Occipital lobe (tissue), 2 donors: ENCODE data around the gene ZFP14. TPM values are rescaled to one million over a fixed set of nuclear protein-coding genes. Genes with fewer than 3 reads are reported as not detected.

Experiments
- DNase-seq: peaks from one replicate; lab custom pipeline; 2025; lab: John Stamatoyannopoulos, UW
- total RNA-seq: library from RNA; depleted of rRNA; stranded (reverse); fragments of >200 nt; gene quantifications from one replicate; pipeline ENCODE4 v1.2.3, GENCODE V29; 2014

ZFP14 gene
- 61.1 TPM for total RNA-seq

- DNase-seq: peak; percentile 93
Measured at GRCh38 chr19:36378625-36379509, at the start of gene ZFP14. Gene ZFP14, minus strand, starts transcription at chr19:36379201. Its CDS starts 11,309 bp downstream, at chr19:36367892.

GRCh38 chr19:36423925-36424324 is 44.9 kb upstream of the ZFP14 start:
- no peak for DNase-seq

DNA sequence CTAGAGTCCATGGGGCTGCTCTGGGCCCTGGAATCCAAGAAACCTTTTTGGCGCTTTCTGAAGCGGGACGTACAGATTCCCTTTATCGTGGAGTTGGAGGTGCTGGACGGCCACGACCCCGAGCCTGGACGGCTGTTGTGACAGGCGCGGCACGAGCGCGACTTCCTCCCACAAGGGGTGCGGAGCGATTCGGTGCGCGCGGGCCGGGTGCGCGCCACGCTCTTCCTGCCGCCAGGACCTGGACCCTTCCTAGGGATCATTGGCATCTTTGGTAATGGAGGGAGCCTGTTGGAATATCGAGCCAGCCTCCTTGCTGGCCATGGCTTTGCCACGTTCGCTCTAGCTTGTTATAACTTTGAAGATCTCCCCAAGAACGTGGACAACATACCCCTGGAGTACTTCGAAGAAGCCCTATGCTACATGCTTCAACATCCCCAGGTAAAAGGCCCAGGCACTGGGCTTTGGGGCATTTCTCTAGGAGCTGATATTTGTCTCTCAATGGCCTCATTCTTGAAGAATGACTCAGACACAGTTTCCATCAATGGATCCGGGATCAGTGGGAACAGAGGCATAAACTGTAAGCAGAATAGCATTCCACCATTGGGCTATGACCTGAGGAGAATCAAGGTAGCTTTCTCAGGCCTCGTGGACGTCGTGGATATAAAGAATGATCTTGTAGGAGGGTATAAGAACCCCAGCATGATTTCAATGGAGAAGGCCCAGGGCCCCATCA is 42.9 kb upstream of the ZFP14 start:
- no peak for DNase-seq

DNA sequence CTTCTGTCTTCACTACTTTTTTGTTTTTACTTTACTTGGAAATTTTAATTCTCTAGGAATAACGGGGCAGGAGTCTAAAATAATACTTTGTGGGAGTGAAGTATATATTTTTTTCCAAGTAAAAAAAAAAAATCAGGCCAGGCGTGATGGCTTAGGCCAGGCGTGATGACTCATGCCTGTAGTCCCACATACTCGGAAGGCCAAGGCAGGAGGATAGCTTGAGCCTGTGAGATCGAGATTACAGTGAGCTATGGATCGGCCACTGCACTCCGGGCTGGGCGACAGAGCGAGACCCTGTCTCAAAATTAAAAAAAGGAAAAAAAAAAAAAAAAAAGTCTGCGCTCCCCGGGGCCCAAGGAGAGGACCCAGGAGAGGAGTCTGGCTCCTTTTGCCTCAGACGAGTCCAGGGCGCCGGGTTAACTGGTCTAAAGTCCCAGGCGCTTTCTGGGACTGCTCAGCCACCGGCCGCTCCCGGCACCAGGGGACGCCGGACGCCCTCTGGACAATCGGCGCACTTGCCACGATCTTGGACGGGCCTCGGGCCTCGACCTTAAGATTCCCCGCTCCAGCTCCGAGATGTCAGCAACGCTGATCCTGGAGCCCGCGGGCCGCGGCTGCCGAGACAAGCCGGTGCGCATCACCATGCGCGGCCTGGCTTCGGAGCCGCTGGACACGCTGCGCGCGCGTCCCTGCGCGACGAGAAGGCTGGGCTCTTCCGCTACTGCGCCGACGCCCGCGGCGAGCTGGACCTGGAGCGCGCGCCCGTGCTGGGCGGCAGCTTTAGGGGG is 42.2 kb upstream of the ZFP14 start:
- peak; percentile 6 for DNase-seq

GRCh38 chr19:36418287-36419001 is 39.4 kb upstream of the ZFP14 start, which contains the start of gene ZFP82:
Gene ZFP82, minus strand, starts transcription at chr19:36418644. Its CDS starts 8,855 bp downstream, at chr19:36409789.
- peak; percentile 72 for DNase-seq

GRCh38 chr19:36417752-36418286 is 38.8 kb upstream of the ZFP14 start:
- DNase-seq: no peak

- DNase-seq: no peak
Measured at GRCh38 chr19:36409841-36410240, 30.8 kb upstream of the ZFP14 start.

- no peak for DNase-seq
Measured at GRCh38 chr19:36408101-36408500, 29.1 kb upstream of the ZFP14 start.

DNA sequence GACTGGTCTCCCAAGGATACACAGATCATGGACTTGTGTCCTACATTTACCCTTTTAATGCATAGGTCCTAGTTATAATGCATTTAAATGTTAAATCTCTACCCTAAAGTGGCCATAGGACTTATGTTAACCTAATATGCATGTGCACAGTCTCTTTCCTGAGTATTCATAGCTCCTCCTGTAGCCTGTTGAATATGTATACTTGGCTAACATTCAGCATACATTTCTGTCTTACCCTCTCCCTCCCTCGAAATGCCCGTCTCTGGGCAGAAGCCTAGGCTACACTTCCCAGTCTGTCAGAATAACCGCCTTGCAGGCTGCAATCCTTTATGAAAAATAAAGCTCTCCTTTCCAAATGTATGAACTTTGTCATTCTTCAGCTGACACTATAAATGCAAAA is 25.5 kb upstream of the ZFP14 start:
- no peak for DNase-seq

DNA sequence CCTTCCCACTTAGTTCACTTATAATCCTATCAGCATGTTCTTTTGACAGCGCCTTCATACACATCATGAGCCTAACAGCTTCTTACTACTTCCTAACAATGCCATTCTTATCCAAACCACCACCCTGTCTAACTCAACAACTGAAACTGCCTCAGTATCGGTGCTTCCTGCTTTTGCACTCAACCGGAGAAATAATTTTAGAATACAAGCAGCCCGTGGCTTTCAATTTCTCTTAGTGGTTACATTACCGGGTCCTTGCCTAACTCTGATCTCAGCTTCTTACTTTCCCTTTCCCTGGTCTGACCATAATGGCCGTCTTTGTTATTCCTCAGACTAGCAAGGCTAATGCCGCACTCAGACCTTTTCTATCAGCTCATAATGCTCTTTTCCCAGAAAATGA is 22.5 kb upstream of the ZFP14 start:
- DNase-seq: no peak

DNA sequence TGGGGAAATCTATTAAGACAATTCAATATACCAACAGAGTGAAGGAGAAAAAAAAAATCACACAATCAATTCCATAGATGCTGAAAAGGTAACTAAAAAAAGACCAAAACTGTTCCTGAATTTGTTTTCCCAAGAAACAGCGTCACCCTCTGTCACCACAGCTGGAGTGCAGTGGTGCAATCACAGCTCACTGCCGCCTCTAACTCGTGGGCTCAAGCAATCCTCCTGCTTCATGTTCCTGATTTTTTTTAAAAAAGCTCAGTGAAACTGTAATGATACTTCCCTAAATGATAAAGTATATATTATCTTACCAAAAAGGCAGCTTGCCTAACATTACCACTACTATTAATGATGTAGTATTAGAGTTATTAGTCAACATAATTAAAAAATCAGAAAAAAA is 19.6 kb upstream of the ZFP14 start:
- no peak for DNase-seq

DNA sequence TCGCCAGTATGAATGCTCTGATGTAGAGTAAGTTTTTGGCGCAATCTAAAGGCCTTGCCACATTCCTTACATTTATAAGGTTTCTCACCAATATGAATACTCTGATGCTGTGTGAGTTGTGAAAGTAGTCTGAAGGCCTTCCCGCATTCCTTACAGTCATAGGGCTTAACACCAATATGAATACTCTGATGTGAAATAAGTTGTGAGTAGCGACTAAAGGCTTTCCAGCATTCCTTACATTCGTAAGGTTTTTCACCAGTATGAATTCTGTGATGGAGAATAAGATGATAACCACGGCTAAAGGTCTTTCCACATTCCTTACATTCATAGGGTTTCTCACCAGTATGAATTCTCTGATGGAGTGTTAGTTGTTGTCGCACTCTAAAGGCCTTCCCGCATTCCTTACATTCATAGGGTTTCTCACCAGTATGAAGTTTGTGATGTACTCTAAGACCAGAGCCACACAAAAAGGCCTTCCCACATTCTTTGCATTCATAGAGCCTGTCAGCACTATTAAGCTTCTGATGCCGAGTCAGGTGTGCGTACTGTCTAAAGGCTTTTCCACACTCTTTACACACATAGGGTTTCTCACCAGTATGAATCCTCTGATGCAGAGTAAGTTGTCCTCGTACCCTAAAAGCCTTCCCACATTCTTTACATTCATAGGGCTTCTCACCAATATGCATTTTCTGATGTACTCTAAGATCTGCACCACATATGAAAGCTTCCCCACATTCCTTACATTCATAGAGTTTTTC is 14.1 kb upstream of the ZFP14 start:
- DNase-seq: no peak

DNA sequence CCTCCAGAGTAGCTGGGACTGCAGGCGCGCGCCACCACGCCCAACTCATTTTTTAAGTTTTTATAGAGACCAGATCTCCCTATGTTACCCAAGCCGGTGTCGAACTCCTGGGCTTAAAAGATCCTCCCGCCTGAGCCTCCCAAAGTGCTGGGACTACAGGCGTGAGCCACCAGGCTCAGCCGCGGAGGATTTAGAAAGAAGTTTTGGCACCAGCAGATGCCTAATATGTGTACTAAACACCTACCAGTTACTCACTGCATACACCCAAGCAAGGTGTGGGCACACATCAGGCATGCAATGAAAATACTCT is 464 bp upstream of the ZFP14 start:
- DNase-seq: no peak

- DNase-seq: no peak
Measured at GRCh38 chr19:36377541-36378178, 1.3 kb downstream of the ZFP14 start.

DNA sequence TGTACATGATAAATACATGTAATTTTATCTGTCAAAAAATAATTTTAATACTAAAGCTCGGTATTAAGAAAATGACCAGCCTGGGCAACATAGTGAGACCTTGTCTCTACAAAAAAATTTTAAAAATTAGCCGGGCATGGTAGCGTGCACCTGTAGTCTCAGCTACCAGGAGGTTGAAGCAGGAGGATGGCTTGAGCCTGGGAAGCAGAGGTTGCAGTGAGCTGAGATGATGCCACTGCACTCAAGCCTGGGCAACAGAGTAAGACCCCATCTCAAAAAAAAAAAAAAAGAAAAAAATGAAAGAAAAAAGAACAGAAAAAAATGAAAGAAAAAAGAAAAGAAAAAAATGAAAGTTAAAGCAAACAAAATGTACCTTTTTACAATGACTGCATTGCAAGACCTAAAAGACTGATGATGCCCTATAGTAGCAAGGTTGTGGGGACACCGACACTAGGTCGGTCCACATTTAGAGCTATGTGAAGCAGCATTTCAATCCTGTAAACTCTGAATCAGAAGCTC is 5.3 kb downstream of the ZFP14 start:
- no peak for DNase-seq

DNA sequence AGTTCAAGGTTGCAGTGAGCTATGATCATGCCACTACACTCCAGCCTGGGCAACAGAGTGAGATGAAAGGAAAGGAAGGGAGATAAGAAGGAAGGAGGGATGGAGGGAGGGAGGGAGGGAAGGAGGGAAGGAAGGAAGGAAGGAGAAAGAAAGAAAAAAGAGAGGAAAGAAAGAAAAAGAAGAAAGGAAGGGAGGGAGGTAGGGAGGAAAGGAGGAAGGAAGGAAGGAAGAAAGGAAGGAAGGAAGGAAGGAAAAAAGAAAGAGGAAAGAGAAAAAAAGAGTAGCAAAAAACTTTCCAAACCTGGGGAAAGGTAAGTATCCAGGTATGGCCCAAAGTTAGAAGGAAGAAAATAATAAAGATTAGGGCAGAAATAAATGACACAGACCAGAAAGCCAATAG is 7.1 kb downstream of the ZFP14 start:
- DNase-seq: no peak

- no peak for DNase-seq
Measured at GRCh38 chr19:36363845-36364244, 15.2 kb downstream of the ZFP14 start.

DNA sequence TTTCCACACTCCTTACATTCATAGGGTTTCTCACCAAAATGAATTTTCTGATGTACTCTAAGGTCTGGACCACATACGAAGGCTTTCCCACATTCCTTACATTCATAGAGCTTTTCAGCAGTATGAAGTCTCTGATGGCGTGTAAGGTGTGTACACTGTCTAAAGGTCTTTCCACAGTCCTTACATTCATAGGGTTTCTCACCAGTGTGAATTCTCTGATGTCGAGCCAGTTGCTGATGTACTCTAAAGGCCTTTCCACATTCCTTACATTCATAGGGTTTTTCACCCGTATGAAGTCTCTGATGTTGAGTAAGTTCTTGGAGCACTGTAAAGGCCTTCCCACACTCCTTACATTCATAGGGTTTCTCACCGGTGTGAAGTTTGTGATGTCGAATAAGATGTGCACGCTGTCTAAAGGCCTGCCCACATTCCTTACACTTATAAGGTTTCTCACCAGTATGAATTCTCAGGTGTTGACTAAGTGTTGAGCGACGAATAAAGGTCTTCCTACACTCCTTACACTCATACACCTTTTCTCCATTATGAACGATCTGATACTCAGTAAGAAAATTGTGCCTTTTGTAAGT is 38.1 kb downstream of the ZFP14 start:
- no peak for DNase-seq
